Measurements from ENCODE around the gene FIG4.
"Not testable (repeated sequence)": the region's sequence is repeated elsewhere in the genome, so short reads cannot be mapped to it uniquely, and the experiment has no call there.

- TF ChIP-seq CTCF (conservative IDR thresholded peaks at IDR 0.05; ENCODE audit: low read depth, low read length); POLR2A (IDR thresholded peaks at IDR 0.05; ENCODE audit: low read depth, low read length); RFX5 (IDR thresholded peaks at IDR 0.05; ENCODE audit: low read depth, low read length): not testable (repeated sequence)
- TF ChIP-seq USF2 (IDR thresholded peaks at IDR 0.05; ENCODE audit: low read depth, low read length), result peak; percentile 79
Measured at GRCh38 chr6:109869398-109870088, 178.4 kb downstream of the FIG4 start.
